GM12878 (cell line): Measurements from ENCODE around the gene GDAP1L1.

ENCODE experiments used
- CBX3 ChIP-seq: fragments of 200-600 bp; sonication (generic); IDR thresholded peaks from 2 replicates; pipeline ENCODE4 v1.6.1; 2016; ENCODE audit warnings: low read depth, borderline replicate concordance
- CEBPB ChIP-seq, 2 experiments: fragments of 150-350 bp in 1 of 2; IDR thresholded peaks; 2 replicates each; pipeline ENCODE4 v1.6.1; 2012 to 2014; ENCODE audit warnings: low read depth in 2 of 2, low read length in 2 of 2, borderline replicate concordance in 1 of 2, inconsistent platforms in 1 of 2
- CREM ChIP-seq: IDR thresholded peaks from 2 replicates; pipeline ENCODE4 v1.6.1; 2014; ENCODE audit warnings: antibody characterized with exemption, low read depth
- HCFC1 ChIP-seq: fragments of 150-350 bp; IDR thresholded peaks from 2 replicates; pipeline ENCODE4 v1.6.1; 2014; ENCODE audit warnings: low read length
- REST ChIP-seq: IDR thresholded peaks from 2 replicates; pipeline ENCODE4 v1.6.1; 2012; ENCODE audit warnings: mild to moderate bottlenecking, low read depth, low read length

GRCh38 chr20:44241796-44242195 lies 5.3 kb upstream of the GDAP1L1 start:
- TF ChIP-seq CEBPB (IDR thresholded peaks at IDR 0.05; ENCODE audit: borderline replicate concordance in 1 of 2, low read depth in 2 of 2, low read length in 2 of 2) (no peak), CBX3 (no peak), REST (no peak), HCFC1 (no peak), CREM (no peak)
